HTR-8/SVneo (cell line): ENCODE measurements around the gene NCAN.
"Not testable (repeated sequence)": the region's sequence is repeated elsewhere in the genome, so short reads cannot be mapped to it uniquely, and the experiment has no call there.

ENCODE experiments used
- DNase-seq: peaks from one replicate; pipeline ENCODE4 v3.0.0; 2011; ENCODE audit warnings: low spot score, mixed read lengths; ENCODE audit not compliant: insufficient read length
- FAIRE-seq: peaks from 2 replicates; lab custom pipeline; 2011; peaks lifted over from hg19 to GRCh38; lab: Jason Lieb, UNC

The NCAN gene

GRCh38 chr19:19223060-19223459, 11.3 kb downstream of the NCAN start:
- no peak for FAIRE-seq
- no peak for DNase-seq

- FAIRE-seq (no peak), DNase-seq (no peak)
These were observed 11.9 kb downstream of the NCAN start for GRCh38 chr19:19223636-19224035.

- no peak for FAIRE-seq
- no peak for DNase-seq
These were observed 12.5 kb downstream of the NCAN start for GRCh38 chr19:19224150-19224851.

GRCh38 chr19:19224852-19225494, 13.2 kb downstream of the NCAN start:
- DNase-seq (peak; percentile 74), FAIRE-seq (peak; percentile 9)

- no peak for DNase-seq
- no peak for FAIRE-seq
These were observed 14.4 kb downstream of the NCAN start for GRCh38 chr19:19226204-19226603.

GRCh38 chr19:19226663-19227062, 14.9 kb downstream of the NCAN start:
- DNase-seq (no peak), FAIRE-seq (no peak)

- FAIRE-seq (no peak), DNase-seq (no peak)
These were observed 15.5 kb downstream of the NCAN start for GRCh38 chr19:19227217-19227616.

- DNase-seq (no peak), FAIRE-seq (no peak)
These were observed 17.9 kb downstream of the NCAN start for GRCh38 chr19:19229701-19230100.

GRCh38 chr19:19230999-19231398, 19.2 kb downstream of the NCAN start:
- DNase-seq (no peak), FAIRE-seq (no peak)

- no peak for DNase-seq
These were observed 20.5 kb downstream of the NCAN start for GRCh38 chr19:19232261-19232721.

GRCh38 chr19:19234220-19234816, 22.6 kb downstream of the NCAN start:
- FAIRE-seq (no peak), DNase-seq (no peak)

More at GRCh38 chr19:19232261-19232721, 20.5 kb downstream of the NCAN start:
- no peak for FAIRE-seq

- DNase-seq (no peak), FAIRE-seq (no peak)
These were observed 24.4 kb downstream of the NCAN start for GRCh38 chr19:19236173-19236572.

- FAIRE-seq = no peak
These were observed 26.6 kb downstream of the NCAN start for GRCh38 chr19:19238126-19238894.

GRCh38 chr19:19239675-19240074, 27.9 kb downstream of the NCAN start:
- FAIRE-seq (no peak), DNase-seq (no peak)

More at GRCh38 chr19:19238126-19238894, 26.6 kb downstream of the NCAN start:
- DNase-seq = no peak

- FAIRE-seq = no peak
- no peak for DNase-seq
These were observed 28.7 kb downstream of the NCAN start for GRCh38 chr19:19240476-19240875.

GRCh38 chr19:19250196-19250801, 38.5 kb downstream of the NCAN start:
- FAIRE-seq (peak; percentile 28), DNase-seq (no peak)

- FAIRE-seq, DNase-seq: not testable (repeated sequence)
These were observed 41.7 kb downstream of the NCAN start for GRCh38 chr19:19253409-19253808.

- FAIRE-seq (peak; percentile 42), DNase-seq (no peak)
These were observed 44.6 kb downstream of the NCAN start for GRCh38 chr19:19256072-19256969.

- no peak for DNase-seq
- FAIRE-seq = no peak
These were observed 45.4 kb downstream of the NCAN start for GRCh38 chr19:19257137-19257536.
